NCI-H2081 treated with DMSO at 0.1 percent for 48 hours (cell line): ENCODE data around the gene KRTAP16-1.

Source experiments
- DNase-seq: peaks from one replicate; lab custom pipeline; 2025; lab: John Stamatoyannopoulos, UW

The KRTAP16-1 gene

DNA sequence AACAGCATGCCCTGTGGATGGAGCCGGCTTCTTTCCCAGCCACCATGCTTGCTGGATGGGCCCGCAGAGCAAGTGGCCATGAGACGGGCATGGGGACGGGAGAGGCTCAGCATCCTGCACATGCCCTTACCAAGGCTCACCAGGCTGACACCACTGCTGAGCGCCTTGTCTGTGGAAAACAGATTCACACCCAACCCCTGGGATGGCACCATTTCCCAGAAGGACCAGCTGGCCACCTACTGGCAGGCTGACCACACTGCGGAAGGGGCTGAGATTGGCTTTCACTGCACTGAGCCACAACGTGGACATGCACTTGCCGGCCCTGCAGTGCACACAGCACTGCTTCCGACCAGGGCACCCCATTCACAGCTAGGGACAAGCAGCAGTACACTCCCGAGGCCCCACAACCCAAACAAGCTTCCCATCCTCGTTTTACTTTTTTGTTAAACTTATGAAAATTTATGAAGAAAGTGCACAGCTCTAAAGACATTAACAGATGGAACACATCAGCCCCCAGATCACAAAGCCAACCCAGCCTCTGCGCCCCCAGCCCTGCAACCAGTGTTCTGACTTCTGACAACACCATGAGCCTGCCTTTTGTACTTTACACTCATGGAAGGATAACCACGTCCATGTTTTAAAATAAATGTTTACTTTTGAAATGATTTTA, 20.3 kb upstream of the KRTAP16-1 start:
- DNase-seq, result no peak

DNA sequence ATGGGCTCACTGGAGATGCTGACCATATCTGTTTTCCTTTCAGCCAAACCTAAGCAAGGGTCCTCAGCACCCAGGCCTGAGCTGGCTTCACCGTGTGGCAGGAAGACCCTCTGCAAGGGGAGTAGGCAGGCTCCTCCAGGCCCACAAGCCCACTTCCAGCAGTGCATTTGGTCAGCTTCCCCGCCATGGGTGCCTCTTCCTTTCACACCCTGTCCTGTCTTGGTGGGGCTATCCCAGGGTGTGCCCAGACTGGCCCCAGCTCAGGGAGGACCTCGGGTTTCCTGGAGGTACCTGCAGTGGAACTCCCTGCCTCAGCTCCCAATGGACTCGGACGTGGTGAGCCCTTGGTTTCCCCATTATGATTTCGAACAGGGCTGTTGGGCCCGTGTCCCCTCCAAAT, 19.1 kb upstream of the KRTAP16-1 start:
- DNase-seq, result no peak

DNA sequence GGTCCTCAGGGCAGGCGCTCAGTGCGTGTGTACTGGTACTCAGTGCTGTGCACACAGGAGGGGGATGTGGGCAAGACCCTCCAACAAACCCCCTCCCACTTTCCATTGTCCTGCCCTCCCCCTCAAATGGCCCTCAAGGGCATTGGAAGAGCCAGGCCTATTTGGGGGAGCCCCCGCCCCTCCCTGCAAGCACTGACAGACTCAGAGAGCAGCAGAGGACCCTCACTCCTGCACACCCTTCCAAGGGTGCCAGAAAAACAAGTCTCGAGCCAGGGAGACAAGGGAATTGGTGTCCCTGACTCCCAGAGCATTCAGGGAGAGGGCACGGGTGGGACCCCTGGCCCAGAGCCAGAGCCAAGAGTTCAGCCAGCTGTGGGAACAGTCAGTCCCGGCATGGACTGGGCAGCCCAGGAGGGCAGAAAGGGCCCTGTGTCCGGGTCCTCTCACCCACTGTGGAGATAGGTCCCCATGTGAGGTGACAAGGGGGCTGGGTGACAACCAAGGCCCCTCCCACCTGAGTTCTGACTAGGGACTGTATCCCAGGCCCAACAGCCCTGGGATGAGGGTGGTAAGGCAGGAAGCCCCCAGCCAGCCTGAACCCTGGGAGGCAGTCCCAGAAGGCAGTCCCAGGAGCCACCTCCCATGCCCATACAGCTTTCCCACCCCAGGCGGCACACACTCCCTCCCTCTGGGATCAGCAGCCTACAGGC, 18.5 kb upstream of the KRTAP16-1 start:
- no peak for DNase-seq

DNA sequence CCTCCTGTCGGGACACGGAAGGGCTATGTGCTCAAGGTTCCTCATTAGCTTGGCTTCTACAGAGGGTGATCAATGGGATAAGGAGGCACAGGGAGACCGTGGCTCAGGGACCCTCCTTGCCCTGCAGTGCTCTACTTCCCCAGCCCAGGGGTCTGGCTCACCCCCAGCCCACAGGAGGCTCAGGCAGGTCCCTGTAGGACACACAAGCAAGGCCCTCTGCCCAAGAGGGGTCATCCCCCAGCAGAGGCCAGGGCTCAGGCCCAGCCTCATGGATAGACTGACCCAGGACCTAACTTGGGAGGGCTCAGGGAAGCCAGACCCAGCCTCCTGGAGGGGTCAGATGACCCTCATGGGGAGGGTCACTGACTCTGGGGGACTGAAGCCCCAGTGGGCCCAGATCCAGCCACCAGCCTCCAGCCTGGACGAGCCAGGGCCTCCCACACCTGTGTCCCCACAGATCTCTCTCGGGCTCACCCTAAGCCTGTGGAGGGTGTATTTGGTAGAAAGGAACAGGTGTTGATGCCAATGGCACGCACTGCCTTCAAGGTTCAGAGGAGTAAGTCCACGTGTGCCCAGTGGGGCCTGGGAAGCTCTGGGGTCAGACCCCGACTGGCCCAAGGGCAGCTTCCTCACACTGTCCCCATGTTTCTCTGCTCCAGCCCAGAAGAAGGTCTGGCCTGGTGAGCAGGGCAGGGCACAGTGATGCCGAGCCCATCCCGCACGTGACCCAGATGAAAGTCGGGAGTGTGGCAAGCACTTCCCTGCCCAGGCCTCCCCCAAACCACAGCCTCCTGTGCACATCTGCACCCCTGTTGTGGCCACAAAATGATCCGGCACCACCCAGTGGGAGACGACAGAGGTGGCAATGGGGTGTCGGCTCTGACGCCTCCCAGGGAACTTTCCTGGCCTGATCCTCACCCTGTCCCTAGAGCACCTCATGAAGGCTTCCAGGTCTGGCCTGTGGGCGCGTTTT, 17.4 kb upstream of the KRTAP16-1 start:
- no peak for DNase-seq

DNA sequence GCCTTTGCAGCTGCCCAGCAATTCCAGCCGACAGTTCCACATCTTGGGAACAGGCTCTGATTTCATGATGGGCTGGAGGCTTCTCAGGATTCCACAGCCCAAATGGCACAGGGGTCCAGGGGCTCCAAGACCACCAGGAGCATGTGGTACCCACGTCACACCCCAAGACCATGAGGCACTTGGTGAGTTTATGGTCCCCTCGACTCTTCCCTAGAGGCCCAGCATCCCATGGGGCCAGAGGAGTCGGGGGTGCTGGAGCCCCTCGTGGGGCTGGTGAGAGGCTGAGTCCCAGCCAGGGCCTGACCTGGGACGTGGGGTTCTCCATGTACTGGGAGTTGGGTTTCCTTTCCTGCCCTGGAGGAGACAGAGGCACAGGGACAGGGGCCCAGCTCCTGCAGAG, 16.5 kb upstream of the KRTAP16-1 start:
- no peak for DNase-seq

DNA sequence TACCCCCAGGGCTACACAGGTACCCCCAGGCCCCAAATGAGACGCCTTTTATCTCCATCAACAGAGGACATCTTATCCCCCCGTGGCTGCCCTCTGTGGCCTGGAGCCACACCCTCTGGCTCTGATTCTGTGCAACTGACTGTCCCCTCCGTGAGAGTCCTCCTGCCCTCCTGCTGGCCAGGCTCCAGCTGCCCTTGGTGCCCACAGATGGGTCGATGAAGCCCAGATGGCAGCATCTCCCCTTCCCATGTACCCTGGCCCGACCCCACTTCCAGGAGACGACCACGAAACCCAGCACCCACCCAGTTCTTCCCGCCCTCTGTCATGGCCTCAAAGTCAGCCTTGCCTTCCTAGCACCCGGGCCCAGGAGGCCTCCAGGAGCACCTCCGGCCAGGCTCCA, 16.0 kb upstream of the KRTAP16-1 start:
- DNase-seq, result no peak

DNA sequence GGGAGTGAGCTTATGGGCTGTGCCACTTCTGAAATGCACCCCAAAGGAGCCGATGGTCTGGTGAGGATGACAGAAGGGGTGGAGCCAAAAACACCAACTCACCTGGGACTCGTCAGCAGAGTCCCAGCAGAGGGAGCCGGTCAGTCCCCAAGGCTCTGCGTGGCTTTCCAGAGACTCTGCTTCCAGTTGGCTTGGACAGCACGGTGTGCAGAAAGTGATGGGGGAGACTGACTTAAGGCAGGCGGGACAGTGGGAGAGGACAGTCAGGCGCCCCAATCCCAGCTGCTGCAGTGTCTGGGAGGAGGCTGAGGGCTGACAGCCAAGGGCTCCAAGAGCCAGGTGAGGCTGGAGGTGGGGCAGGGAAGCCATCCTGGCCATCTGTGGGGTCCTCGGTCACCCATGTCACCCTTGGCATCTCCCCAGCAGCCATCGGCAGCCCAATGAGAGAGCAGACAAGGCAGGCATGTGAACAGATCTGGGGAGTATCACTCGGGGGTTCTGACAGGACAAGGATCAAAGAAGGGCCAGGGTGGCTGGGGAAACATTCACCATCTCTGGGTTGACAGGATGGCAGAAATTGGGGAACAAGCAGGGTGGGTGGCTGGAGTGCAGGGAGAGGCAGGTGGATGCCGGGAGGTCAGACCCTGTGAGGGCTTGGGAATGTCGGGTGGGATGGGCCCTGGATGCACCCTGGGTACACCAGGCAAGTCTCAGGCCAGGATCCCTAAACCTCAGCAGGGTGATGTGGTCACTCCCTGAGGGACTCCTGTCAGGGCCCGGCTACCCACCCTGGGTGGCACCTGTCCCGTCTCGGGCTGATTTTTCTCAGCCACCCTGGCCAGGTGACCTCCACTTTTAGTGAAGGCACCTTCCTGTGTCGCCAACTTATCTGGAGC, 15.3 kb upstream of the KRTAP16-1 start:
- DNase-seq, result no peak

DNA sequence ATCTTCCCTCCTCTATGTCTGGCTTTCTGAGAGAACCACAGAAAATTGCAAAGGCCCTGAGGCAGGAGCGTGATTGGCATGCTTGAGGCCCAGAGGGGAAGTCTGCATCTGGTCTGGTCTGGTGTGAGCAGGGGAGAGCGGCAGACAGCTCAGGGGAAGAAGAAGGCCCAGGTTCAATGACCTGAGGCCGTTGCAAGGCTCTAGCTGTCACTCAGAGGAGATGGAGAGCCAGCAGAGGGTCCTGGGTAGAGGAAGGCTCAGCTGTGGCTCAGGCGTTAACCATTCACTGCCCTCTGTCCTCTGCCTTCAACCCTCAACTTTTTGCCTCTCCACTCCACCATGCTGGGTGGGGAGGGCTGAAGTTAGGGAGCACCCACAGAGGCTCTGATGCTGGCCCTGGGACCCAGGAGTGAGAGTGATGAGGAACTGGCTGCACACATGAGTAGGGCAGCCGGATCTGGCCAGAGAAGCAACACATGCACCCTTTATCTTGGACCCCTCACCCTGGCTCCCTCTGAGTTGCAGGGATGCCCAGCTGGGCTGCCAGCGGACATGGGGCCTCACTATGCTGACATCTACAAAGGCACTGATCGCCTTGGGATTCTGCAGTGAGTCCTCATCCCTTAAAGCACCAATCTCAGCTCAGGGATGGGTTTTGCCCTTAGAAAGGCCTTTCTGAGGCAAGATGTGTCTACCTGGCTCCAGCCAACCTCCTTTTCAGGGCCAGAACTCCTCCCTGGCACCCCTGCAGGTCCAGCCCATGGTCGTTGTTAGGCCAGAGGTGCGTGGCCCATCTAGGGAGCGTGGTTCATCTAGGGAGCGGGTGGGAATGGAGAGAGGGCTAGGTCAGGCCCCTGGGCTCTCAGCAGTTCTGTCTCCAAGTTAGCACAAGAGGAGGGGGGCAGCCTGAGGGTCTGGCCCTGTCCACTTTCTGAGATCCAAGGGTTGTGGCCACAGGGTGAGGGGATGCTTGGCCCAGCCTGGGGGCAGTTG, 14.1 kb upstream of the KRTAP16-1 start:
- no peak for DNase-seq

DNA sequence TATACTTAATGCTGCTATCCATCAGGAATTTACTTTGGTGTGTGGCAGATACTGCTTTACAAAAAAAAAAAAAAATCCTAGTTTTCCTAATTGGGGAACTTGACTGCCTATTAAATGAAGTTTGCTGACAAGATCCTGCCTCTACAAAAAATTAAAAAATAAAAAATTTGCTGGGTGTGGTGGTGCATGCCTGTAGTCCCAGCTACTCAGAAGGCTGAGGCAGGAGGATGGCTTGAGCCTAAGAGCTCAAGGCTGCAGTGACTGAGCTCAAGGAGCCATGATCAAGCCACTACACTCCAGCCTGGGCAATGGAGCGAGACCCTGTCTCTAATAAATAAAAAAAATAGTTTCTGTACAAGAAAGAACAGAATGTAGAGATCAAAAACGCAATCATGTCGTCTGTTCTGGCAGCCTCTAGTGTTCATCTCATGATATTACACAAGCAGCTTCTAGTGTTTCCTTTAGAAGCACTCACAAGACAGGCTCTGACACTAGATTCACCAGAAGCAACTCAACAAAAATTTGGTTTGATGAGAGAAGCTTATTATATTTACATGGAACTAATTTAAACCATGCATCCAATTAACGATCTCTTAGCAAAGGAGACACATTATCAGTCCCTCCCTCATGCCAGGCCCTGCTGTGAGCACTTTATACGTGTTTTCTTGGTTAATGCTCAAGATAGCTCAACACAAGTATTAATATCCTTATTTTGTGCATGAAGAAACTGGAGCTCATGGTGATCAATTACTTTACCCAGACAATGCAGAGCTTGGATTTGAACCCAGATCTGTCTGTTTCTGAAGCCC, 13.2 kb upstream of the KRTAP16-1 start:
- peak; percentile 26 for DNase-seq

DNA sequence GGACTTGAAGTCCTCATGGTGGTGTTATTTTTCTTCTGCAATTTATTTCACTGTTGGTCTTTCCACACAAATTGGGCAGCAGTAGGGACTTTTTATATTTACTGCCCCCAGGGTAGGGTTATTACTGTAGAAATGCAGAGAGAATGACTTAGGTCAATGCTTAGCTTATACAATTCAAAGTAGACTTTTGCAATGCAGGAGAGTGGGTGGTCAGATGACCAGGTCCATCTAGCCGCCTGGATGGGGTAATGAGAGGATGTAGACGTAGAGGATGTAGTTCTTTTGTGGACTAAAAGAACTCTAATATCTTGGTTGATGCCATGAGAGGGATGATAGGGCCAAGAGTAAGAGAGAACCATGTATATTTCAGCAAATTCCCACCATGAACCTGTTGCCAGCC, 9.1 kb upstream of the KRTAP16-1 start:
- no peak for DNase-seq

DNA sequence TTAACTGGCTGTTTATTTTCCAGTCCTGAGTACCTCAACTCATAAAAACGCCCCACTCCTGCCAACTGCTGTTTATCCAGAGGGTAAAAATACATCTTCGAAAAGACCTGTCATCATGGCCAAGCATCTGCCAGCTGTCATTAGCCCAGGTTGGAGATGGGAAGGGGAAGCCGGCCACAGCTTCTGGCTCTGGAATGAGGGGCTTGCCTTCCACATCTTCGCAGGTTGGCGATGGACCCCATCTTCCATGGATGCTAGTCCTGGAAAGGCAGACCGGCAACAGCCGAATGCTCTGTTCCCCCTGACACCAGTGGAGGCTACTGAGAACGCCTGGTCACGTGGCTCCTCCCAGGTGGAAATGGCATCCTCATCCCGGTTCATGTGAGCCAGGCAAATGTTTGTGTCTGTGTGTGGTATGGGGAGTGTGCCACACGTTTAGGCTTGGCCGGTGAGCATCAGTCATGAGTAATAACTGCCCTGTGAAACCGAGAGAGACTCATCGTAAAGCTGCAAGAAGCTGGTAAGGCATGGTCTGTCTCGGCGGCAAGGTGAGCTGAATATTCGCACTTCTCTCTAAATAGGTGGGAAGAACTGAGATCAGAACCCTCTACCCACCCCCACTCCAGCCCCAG, 6.8 kb upstream of the KRTAP16-1 start:
- no peak for DNase-seq

DNA sequence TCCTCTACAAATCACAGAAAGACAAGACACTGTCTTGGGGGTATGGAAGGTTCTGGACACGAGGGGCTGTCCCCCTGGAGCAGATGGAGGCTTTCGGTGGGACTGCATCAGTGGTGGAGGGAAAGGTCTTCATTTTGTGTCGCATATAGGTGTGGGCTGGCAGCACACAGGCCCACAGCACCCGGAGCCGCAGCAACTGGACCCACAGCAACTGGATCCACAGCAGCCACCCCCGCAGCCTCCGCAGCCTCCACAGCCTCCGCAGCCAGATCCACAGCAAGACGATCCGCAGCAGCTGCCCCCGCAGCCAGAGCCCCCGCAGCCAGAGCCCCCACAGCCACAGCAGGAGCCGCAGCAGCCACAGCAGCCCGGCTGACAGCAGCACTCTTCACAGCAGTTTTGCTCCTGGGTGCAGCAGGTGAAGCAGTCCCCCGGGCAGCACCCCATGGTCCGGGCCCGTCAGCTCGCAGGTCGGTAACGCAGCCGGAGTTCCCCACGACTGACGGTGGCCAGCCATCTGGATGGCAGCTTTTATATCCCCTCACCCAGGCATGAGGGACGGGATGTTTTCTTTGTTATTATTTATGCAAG, 6.2 kb upstream of the KRTAP16-1 start, which contains the start of gene KRTAP17-1:
Gene KRTAP17-1 (minus strand): TSS at position 507 of the 591 bp plus-strand sequence. CDS start 60 bp downstream, at position 447.
- DNase-seq, result no peak

DNA sequence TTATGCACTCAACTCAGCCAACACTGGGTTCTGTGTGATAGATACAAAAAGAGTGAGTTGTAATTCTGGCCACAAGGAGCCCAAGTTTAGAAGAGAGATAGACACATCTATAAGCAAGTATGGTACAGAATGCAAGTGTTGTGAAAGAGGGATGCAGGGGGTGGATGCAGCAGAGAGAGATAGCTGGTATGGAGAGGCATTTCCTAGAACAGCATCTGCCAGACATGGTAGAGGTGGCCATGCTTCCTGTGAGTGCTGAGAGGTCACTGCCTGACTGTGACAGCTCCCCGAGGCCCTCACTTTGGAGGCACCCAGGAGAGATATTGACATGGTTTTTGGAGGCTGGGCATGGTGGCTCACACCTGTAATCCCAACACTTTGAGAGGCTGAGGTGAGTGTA, 2.0 kb upstream of the KRTAP16-1 start:
- no peak for DNase-seq

DNA sequence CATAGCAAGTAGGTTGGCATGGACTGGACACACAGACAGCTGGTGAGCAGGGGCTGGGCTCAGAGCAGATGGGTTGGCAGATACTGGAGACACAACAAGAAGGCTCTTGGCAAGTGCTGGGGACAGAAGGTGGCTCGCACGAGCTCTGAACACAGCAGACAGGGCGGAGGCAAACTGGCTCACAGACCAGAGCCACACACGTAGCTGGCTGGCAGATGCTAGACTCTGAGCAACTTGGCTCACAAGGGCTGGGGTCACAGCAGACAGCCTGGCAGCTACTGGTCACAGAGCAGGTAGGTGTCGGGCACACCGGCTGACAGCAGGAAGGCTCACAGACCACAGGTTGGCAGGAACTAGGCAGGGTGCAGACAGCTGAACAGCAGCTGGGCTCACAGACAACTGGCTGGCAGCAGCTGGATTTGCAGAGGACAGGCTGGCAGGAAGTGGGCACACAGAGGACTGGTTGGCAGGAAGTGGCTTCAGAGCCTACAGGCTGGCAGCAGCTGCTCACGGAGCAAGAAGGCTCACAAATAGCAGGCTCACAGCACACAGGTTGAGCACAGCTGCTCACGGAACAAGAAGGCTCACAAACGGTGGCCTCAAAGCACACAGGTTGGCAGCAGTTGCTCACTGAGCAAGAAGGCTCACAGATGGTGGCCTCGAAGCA, 725 bp downstream of the KRTAP16-1 start:
- DNase-seq, result peak; percentile 70

DNA sequence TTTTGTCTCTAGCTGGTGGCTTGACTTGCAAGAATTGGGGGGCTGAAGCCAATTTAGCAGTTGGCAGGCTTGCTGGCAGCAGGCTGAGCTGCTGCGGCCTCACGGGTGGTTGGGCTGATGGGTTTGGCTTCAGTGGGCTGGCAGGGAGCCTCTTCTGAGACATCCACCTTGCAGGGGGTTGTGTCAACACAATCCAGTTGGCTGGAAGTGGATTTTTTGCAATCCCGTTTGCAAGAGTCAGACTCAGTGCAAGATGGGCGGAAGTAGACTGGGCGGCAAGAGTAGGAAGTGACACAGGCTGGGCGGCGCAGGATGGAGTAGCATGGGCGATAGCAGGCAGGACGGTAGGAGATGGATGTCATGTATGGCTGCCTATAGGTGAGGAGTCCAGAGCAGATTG, 1.5 kb downstream of the KRTAP16-1 start:
- DNase-seq, result no peak

DNA sequence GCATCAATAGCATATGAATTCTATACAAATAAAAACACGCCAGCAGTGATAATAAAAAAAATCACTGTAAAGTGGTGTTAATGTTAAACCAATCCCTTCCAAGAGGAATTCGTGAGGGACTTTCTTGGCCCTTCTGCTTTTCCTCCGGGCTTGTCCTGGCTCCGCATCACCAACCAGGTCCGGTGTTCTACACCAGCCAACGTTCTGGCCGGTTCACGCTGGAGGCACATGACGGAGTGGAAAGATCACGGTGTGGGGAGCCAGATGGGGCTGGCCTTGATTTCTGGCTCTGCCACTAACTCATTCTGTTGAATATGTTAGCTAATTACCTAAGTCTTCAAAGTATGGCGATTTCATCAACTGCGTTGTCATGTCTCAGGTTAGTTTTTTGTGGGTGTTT, 5.0 kb downstream of the KRTAP16-1 start:
- DNase-seq, result no peak

DNA sequence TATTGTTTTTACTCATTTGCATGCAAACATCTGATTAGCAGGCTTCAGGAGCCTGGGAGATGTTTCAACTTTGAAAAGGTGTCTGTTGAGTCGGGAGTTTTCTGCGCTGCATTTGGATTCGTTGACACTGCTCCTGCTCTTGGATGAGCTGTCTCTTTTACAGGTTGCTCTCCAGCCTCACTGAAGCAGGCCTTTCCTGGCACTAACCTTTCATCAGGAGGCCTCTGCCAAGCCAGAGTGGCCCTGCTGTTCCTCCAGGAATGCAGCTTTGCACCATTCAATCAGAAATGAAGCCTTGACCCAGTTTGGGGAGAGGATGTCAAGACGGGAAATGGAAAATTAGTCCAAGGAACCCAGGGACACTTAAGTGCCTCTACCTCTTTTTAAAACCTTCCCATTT, 6.1 kb downstream of the KRTAP16-1 start:
- no peak for DNase-seq
